HepG2 (cell line): ENCODE data around the gene STK11. TPM values are rescaled to one million over a fixed set of nuclear protein-coding genes. Genes with fewer than 3 reads are reported as not detected.
A peak's percentile ranks its signal among the peaks of the same experiment; 100 is the strongest.

ENCODE experiments used
- BHLHE40 ChIP-seq: IDR thresholded peaks from 2 replicates; pipeline ENCODE4 v1.6.1; 2011; ENCODE audit warnings: low read length, improper control_type of control experiment
- BRF2 ChIP-seq: sonication (generic); formaldehyde crosslinking; IDR thresholded peaks from 2 replicates; pipeline ENCODE4 v1.8.1; 2022; ENCODE audit warnings: mild to moderate bottlenecking, missing genetic modification reagents
- CAMTA2 ChIP-seq: sonication (generic); formaldehyde crosslinking; IDR thresholded peaks from 2 replicates; pipeline ENCODE4 v1.4.0; 2020; ENCODE audit warnings: mild to moderate bottlenecking, missing genetic modification reagents, borderline replicate concordance
- CCDC6 ChIP-seq: sonication (generic); formaldehyde crosslinking; IDR thresholded peaks from 2 replicates; pipeline ENCODE4 v1.8.1; 2022; ENCODE audit warnings: mild to moderate bottlenecking, missing genetic modification reagents, moderate library complexity
- CEBPG ChIP-seq: IDR thresholded peaks from 2 replicates; pipeline ENCODE4 v1.6.1; 2016
- FOXO1 ChIP-seq: sonication (generic); formaldehyde crosslinking; IDR thresholded peaks from 2 replicates; pipeline ENCODE4 v1.4.0; 2020; ENCODE audit warnings: missing genetic modification reagents
- GTF3A ChIP-seq: sonication (generic); formaldehyde crosslinking; conservative IDR thresholded peaks from 2 replicates; pipeline ENCODE4 v1.4.0; 2020; ENCODE audit warnings: mild to moderate bottlenecking, missing genetic modification reagents
- GZF1 ChIP-seq: sonication (generic); formaldehyde crosslinking; IDR thresholded peaks from 2 replicates; pipeline ENCODE4 v1.5.1; 2020; ENCODE audit warnings: mild to moderate bottlenecking, missing genetic modification reagents
- IRX3 ChIP-seq: sonication (generic); formaldehyde crosslinking; IDR thresholded peaks from 2 replicates; pipeline ENCODE4 v1.8.1; 2023; ENCODE audit warnings: mild to moderate bottlenecking, low read depth, missing genetic modification reagents, borderline replicate concordance
- JARID2 ChIP-seq: sonication (generic); formaldehyde crosslinking; IDR thresholded peaks from 2 replicates; pipeline ENCODE4 v1.8.1; 2023; ENCODE audit warnings: missing genetic modification reagents, inconsistent platforms; ENCODE audit not compliant: insufficient replicate concordance
- MBNL3 ChIP-seq: fragments of 250-450 bp; sonication (Bioruptor Pico); conservative IDR thresholded peaks from 2 replicates; pipeline ENCODE4 v1.8.0; 2022; ENCODE audit warnings: mild to moderate bottlenecking, inconsistent platforms
- POLR2AphosphoS2 ChIP-seq: IDR thresholded peaks from 2 replicates; pipeline ENCODE4 v1.6.1; 2011; ENCODE audit warnings: low read depth, low read length, improper control_type of control experiment
- SALL2 ChIP-seq: sonication (generic); formaldehyde crosslinking; IDR thresholded peaks from 2 replicates; pipeline ENCODE4 v1.8.1; 2023; ENCODE audit warnings: mild to moderate bottlenecking, missing genetic modification reagents, inconsistent platforms
- SP2 ChIP-seq: sonication (generic); formaldehyde crosslinking; IDR thresholded peaks from 2 replicates; pipeline ENCODE4 v1.5.1; 2020; ENCODE audit warnings: mild to moderate bottlenecking, missing genetic modification reagents
- SP4 ChIP-seq: sonication (generic); formaldehyde crosslinking; IDR thresholded peaks from 2 replicates; pipeline ENCODE4 v1.8.1; 2023; ENCODE audit warnings: mild to moderate bottlenecking, missing genetic modification reagents
- TEAD3 ChIP-seq: optimal IDR thresholded peaks from 2 replicates; pipeline ENCODE3; 2016; ENCODE audit warnings: borderline replicate concordance
- TEF ChIP-seq: sonication (generic); formaldehyde crosslinking; IDR thresholded peaks from 2 replicates; pipeline ENCODE4 v1.5.0; 2020; ENCODE audit warnings: missing genetic modification reagents
- YEATS4 ChIP-seq: sonication (generic); formaldehyde crosslinking; IDR thresholded peaks from 2 replicates; pipeline ENCODE4 v1.4.0; 2020; ENCODE audit warnings: missing genetic modification reagents, borderline replicate concordance
- ZNF713 ChIP-seq: sonication (generic); formaldehyde crosslinking; IDR thresholded peaks from 2 replicates; pipeline ENCODE4 v1.4.0; 2020; ENCODE audit warnings: mild to moderate bottlenecking, missing genetic modification reagents
- ZNF777 ChIP-seq: sonication (generic); formaldehyde crosslinking; IDR thresholded peaks from 2 replicates; pipeline ENCODE4 v1.4.0; 2020; ENCODE audit warnings: missing genetic modification reagents
- ZNF850 ChIP-seq: sonication (generic); formaldehyde crosslinking; conservative IDR thresholded peaks from 2 replicates; pipeline ENCODE4 v1.9.0; 2021; ENCODE audit warnings: mild to moderate bottlenecking, missing genetic modification reagents
- ZSCAN12 ChIP-seq: sonication (generic); formaldehyde crosslinking; IDR thresholded peaks from 2 replicates; pipeline ENCODE4 v1.9.0; 2021; ENCODE audit warnings: mild to moderate bottlenecking, missing genetic modification reagents
- polyA plus RNA-seq, 8 experiments: library from polyadenylated mRNA; depleted of rRNA in 3 of 8; stranded (reverse) in 7 of 8; unstranded in 1 of 8; fragments of >200 nt; fragmentation: Illumina TruSeq in 4 of 8; extraction: Trizol in 4 of 8; gene quantifications; 2 replicates each; pipeline versions ENCODE4 v1.2.1 to v1.2.3, GENCODE V29; 2011 to 2016; ENCODE audit warnings: low read depth in 4 of 8, missing spikeins in 1 of 8, mixed read lengths in 1 of 8; ENCODE audit not compliant: insufficient read depth in 1 of 8
- total RNA-seq, 5 experiments: library from RNA; depleted of rRNA; stranded (reverse); fragments of >200 nt; fragmentation: Illumina TruSeq; extraction: Trizol; gene quantifications; 2 replicates each; pipeline ENCODE4 v1.2.3, GENCODE V29; 2016; ENCODE audit warnings: low read depth in 1 of 5
- TF ChIP-seq, protein P1 (sequence below): IDR thresholded peaks from 2 replicates; pipeline ENCODE4 v1.6.1; 2016; ENCODE audit warnings: mild to moderate bottlenecking
- TF ChIP-seq, protein P2 (sequence below): IDR thresholded peaks from 2 replicates; pipeline ENCODE4 v1.6.1; 2012; ENCODE audit warnings: low read length, improper control_type of control experiment

STK11 gene
- total and polyA plus RNA-seq, 2 of the 13 experiments (the other 11 are each of a cell fraction or from before 2014, with no cell fraction given), result 27.5 to 43.6 TPM

DNA sequence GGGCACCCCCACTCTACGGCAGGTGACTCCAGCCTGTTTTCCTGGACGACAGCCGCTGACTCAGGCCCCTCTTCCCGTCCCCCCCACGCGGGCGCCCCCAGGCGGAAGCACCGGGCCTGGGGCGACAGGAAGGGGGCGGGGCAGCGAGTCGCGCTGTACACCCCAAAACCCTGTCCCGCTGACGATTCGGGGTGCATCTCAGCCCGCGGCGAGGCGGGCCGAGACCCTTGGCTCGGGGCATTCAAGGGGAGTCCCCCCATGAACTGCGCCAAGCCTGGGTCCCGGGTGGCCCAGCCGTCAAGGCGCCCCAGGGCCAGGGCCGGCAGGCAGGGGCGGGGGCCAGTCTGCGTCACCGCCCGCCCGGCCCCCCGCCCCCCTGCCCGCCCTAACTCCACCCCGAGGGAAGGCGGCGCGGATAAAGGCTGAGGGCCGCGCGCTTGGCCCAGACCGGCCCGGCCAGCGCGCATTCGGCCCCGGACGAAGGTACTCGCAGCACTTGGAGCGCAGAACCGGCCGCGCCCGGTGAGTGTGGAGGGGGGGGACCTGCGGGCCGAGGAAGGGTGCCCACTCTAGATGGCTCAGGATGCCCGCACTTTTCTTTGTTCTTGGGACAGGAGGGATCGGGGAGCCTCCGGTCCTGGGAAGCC lies 42.7 kb downstream of the STK11 start, which contains the start of gene MIDN (continued):
- no peak; the same call in 1 of the 2 replicates for TF ChIP-seq BRF2 (CRISPR knock-in tag)
- TF ChIP-seq SP2 (CRISPR knock-in tag), result peak; percentile 39; the same call in 1 of the 2 replicates
- TF ChIP-seq FOXO1 (CRISPR knock-in tag), result peak; percentile 45
- peak; percentile 51; the same call in 1 of the 2 replicates for TF ChIP-seq YEATS4 (CRISPR knock-in tag)
- 0 out of 2 replicates have a peak, but pooled peaks have one; percentile 35 for TF ChIP-seq GTF3A
- TF ChIP-seq, protein P1, sequence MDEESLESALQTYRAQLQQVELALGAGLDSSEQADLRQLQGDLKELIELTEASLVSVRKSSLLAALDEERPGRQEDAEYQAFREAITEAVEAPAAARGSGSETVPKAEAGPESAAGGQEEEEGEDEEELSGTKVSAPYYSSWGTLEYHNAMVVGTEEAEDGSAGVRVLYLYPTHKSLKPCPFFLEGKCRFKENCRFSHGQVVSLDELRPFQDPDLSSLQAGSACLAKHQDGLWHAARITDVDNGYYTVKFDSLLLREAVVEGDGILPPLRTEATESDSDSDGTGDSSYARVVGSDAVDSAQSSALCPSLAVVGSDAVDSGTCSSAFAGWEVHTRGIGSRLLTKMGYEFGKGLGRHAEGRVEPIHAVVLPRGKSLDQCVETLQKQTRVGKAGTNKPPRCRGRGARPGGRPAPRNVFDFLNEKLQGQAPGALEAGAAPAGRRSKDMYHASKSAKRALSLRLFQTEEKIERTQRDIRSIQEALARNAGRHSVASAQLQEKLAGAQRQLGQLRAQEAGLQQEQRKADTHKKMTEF (CRISPR knock-in tag), result peak; percentile 58
- TF ChIP-seq GZF1 (CRISPR knock-in tag), result no peak
- peak; percentile 93 for TF ChIP-seq ZNF713 (CRISPR knock-in tag)
- peak; percentile 90 for TF ChIP-seq ZNF777 (CRISPR knock-in tag)
- peak; percentile 80; the same call in 1 of the 2 replicates for TF ChIP-seq CCDC6 (CRISPR knock-in tag)
- TF ChIP-seq MBNL3, result no peak
- TF ChIP-seq TEF (CRISPR knock-in tag), result peak; percentile 65; the same call in 1 of the 2 replicates
- 0 out of 2 replicates have a peak, but pooled peaks have one; percentile 6 for TF ChIP-seq CEBPG (CRISPR knock-in tag)
- TF ChIP-seq CAMTA2 (CRISPR knock-in tag), result 0 out of 2 replicates have a peak, but pooled peaks have one; percentile 43
- TF ChIP-seq JARID2 (CRISPR knock-in tag), result no peak
- peak; percentile 87 for TF ChIP-seq SALL2 (CRISPR knock-in tag)
- TF ChIP-seq ZNF850, result peak; percentile 86; the same call in 1 of the 2 replicates
- peak; percentile 48; the same call in 1 of the 2 replicates for TF ChIP-seq ZSCAN12
- TF ChIP-seq, protein P2, sequence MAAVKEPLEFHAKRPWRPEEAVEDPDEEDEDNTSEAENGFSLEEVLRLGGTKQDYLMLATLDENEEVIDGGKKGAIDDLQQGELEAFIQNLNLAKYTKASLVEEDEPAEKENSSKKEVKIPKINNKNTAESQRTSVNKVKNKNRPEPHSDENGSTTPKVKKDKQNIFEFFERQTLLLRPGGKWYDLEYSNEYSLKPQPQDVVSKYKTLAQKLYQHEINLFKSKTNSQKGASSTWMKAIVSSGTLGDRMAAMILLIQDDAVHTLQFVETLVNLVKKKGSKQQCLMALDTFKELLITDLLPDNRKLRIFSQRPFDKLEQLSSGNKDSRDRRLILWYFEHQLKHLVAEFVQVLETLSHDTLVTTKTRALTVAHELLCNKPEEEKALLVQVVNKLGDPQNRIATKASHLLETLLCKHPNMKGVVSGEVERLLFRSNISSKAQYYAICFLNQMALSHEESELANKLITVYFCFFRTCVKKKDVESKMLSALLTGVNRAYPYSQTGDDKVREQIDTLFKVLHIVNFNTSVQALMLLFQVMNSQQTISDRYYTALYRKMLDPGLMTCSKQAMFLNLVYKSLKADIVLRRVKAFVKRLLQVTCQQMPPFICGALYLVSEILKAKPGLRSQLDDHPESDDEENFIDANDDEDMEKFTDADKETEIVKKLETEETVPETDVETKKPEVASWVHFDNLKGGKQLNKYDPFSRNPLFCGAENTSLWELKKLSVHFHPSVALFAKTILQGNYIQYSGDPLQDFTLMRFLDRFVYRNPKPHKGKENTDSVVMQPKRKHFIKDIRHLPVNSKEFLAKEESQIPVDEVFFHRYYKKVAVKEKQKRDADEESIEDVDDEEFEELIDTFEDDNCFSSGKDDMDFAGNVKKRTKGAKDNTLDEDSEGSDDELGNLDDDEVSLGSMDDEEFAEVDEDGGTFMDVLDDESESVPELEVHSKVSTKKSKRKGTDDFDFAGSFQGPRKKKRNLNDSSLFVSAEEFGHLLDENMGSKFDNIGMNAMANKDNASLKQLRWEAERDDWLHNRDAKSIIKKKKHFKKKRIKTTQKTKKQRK, result no peak
- peak; percentile 79 for TF ChIP-seq POLR2AphosphoS2
- 0 out of 2 replicates have a peak, but pooled peaks have one; percentile 62 for TF ChIP-seq IRX3
- no peak; the same call in 1 of the 2 replicates for TF ChIP-seq SP4 (CRISPR knock-in tag)
- peak; percentile 16; the same call in 1 of the 2 replicates for TF ChIP-seq BHLHE40
- TF ChIP-seq TEAD3 (CRISPR knock-in tag), result peak; percentile 4
